ENCODE results near the gene DCC.

Gene DCC

GRCh38 chr18:52536039-52536438 lies 196.0 kb downstream of the DCC start:
- Mint-ChIP-seq H3K9me3 (peaks cover 0 to 3% of the 10 kb centered on the region in 2 donors), H3K36me3 (no peaks in the 10 kb centered on the region), H3K27ac (no peak overlapping the region), H3K4me1 (peaks cover 0 to 4% of the 10 kb centered on the region in 2 donors), H3K27me3 (no peaks in the 10 kb centered on the region), H3K4me3 (no peak overlapping the region)
- no peak for ATAC-seq (replicated peaks)
- DNase-seq = no peak

- Mint-ChIP-seq H3K4me3 (no peak overlapping the region), H3K27me3 (no peaks in the 10 kb centered on the region), H3K36me3 (no peaks in the 10 kb centered on the region), H3K27ac (no peak overlapping the region), H3K9me3 (peaks cover 0 to 3% of the 10 kb centered on the region in 2 donors), H3K4me1 (peaks cover 0 to 4% of the 10 kb centered on the region in 2 donors)
- no peak for DNase-seq
- no peak for ATAC-seq (replicated peaks)
These were observed 197.3 kb downstream of the DCC start for GRCh38 chr18:52537261-52537660.

GRCh38 chr18:52541056-52541455 lies 201.1 kb downstream of the DCC start:
- H3K9me3 Mint-ChIP-seq = peaks cover 0 to 1% of the 10 kb centered on the region in 2 donors
- ATAC-seq (replicated peaks) = no peak
- no peaks in the 10 kb centered on the region for H3K36me3 Mint-ChIP-seq
- no peak overlapping the region for H3K27ac Mint-ChIP-seq
- DNase-seq = no peak
- H3K27me3 Mint-ChIP-seq = no peaks in the 10 kb centered on the region
- H3K4me3 Mint-ChIP-seq = no peak overlapping the region
- H3K4me1 Mint-ChIP-seq = peaks cover 0 to under 1% of the 10 kb centered on the region in 2 donors

- H3K36me3 Mint-ChIP-seq = no peaks in the 10 kb centered on the region
- no peaks in the 10 kb centered on the region for H3K4me1 Mint-ChIP-seq
- H3K27ac Mint-ChIP-seq = no peak overlapping the region
- DNase-seq (no peak), ATAC-seq (replicated peaks) (no peak)
- no peaks in the 10 kb centered on the region for H3K27me3 Mint-ChIP-seq
- H3K9me3 Mint-ChIP-seq = peaks cover 0 to 1% of the 10 kb centered on the region in 2 donors
- H3K4me3 Mint-ChIP-seq = no peak overlapping the region
These were observed 204.1 kb downstream of the DCC start for GRCh38 chr18:52544086-52544485.

GRCh38 chr18:52546686-52547346 lies 206.8 kb downstream of the DCC start:
- H3K4me1 Mint-ChIP-seq = no peaks in the 10 kb centered on the region
- DNase-seq (no peak), ATAC-seq (replicated peaks) (no peak)
- peaks cover 0 to 1% of the 10 kb centered on the region in 2 donors for H3K9me3 Mint-ChIP-seq
- no peak overlapping the region for H3K27ac Mint-ChIP-seq
- no peak overlapping the region for H3K4me3 Mint-ChIP-seq
- no peaks in the 10 kb centered on the region for H3K36me3 Mint-ChIP-seq
- no peaks in the 10 kb centered on the region for H3K27me3 Mint-ChIP-seq

GRCh38 chr18:52553441-52553840 lies 213.4 kb downstream of the DCC start:
- no peaks in the 10 kb centered on the region for H3K9me3 Mint-ChIP-seq
- H3K4me1 Mint-ChIP-seq = no peaks in the 10 kb centered on the region
- no peak for ATAC-seq (replicated peaks)
- no peaks in the 10 kb centered on the region for H3K27me3 Mint-ChIP-seq
- H3K27ac Mint-ChIP-seq = no peak overlapping the region
- H3K36me3 Mint-ChIP-seq = no peaks in the 10 kb centered on the region
- H3K4me3 Mint-ChIP-seq = no peak overlapping the region
- no peak for DNase-seq

GRCh38 chr18:52554180-52554579 lies 214.2 kb downstream of the DCC start:
- ATAC-seq (replicated peaks) (no peak), DNase-seq (no peak)
- no peaks in the 10 kb centered on the region for H3K9me3 Mint-ChIP-seq
- H3K4me3 Mint-ChIP-seq = no peak overlapping the region
- H3K4me1 Mint-ChIP-seq = no peaks in the 10 kb centered on the region
- H3K36me3 Mint-ChIP-seq = no peaks in the 10 kb centered on the region
- no peak overlapping the region for H3K27ac Mint-ChIP-seq
- no peaks in the 10 kb centered on the region for H3K27me3 Mint-ChIP-seq

GRCh38 chr18:52567360-52567759 lies 227.4 kb downstream of the DCC start:
- peaks cover 0 to 1% of the 10 kb centered on the region in 2 donors for H3K9me3 Mint-ChIP-seq
- no peak overlapping the region for H3K4me3 Mint-ChIP-seq
- DNase-seq (no peak), ATAC-seq (replicated peaks) (no peak)
- no peaks in the 10 kb centered on the region for H3K4me1 Mint-ChIP-seq
- no peaks in the 10 kb centered on the region for H3K27me3 Mint-ChIP-seq
- no peak overlapping the region for H3K27ac Mint-ChIP-seq
- H3K36me3 Mint-ChIP-seq = no peaks in the 10 kb centered on the region

- Mint-ChIP-seq H3K9me3 (peaks cover 0 to 1% of the 10 kb centered on the region in 2 donors), H3K36me3 (no peaks in the 10 kb centered on the region), H3K27me3 (no peaks in the 10 kb centered on the region), H3K27ac (no peak overlapping the region), H3K4me3 (no peak overlapping the region), H3K4me1 (no peaks in the 10 kb centered on the region)
- DNase-seq (no peak), ATAC-seq (replicated peaks) (no peak)
These were observed 229.5 kb downstream of the DCC start for GRCh38 chr18:52569492-52569891.

GRCh38 chr18:52570975-52571374 lies 231.0 kb downstream of the DCC start:
- DNase-seq (no peak), ATAC-seq (replicated peaks) (no peak)
- Mint-ChIP-seq H3K4me3 (no peak overlapping the region), H3K36me3 (no peaks in the 10 kb centered on the region), H3K9me3 (peaks cover 0 to 1% of the 10 kb centered on the region in 2 donors), H3K27ac (no peak overlapping the region), H3K4me1 (no peaks in the 10 kb centered on the region), H3K27me3 (no peaks in the 10 kb centered on the region)

- H3K4me1 Mint-ChIP-seq = no peaks in the 10 kb centered on the region
- H3K9me3 Mint-ChIP-seq = peaks cover 0 to 1% of the 10 kb centered on the region in 2 donors
- no peaks in the 10 kb centered on the region for H3K36me3 Mint-ChIP-seq
- ATAC-seq (replicated peaks) (no peak), DNase-seq (no peak)
- H3K27ac Mint-ChIP-seq = no peak overlapping the region
- H3K27me3 Mint-ChIP-seq = no peaks in the 10 kb centered on the region
- H3K4me3 Mint-ChIP-seq = no peak overlapping the region
These were observed 232.3 kb downstream of the DCC start for GRCh38 chr18:52572036-52573000.

GRCh38 chr18:52577795-52578194 lies 237.8 kb downstream of the DCC start:
- Mint-ChIP-seq H3K27me3 (no peaks in the 10 kb centered on the region), H3K4me3 (no peak overlapping the region), H3K27ac (no peak overlapping the region), H3K4me1 (no peaks in the 10 kb centered on the region), H3K9me3 (no peaks in the 10 kb centered on the region), H3K36me3 (no peaks in the 10 kb centered on the region)
- DNase-seq (no peak), ATAC-seq (replicated peaks) (no peak)

GRCh38 chr18:52582061-52582460 lies 242.1 kb downstream of the DCC start:
- DNase-seq (no peak), ATAC-seq (replicated peaks) (no peak)
- no peaks in the 10 kb centered on the region for H3K36me3 Mint-ChIP-seq
- H3K27ac Mint-ChIP-seq = no peak overlapping the region
- H3K4me3 Mint-ChIP-seq = no peak overlapping the region
- no peaks in the 10 kb centered on the region for H3K27me3 Mint-ChIP-seq
- no peaks in the 10 kb centered on the region for H3K4me1 Mint-ChIP-seq
- no peaks in the 10 kb centered on the region for H3K9me3 Mint-ChIP-seq

- H3K4me3 Mint-ChIP-seq = no peak overlapping the region
- H3K27ac Mint-ChIP-seq = no peak overlapping the region
- no peaks in the 10 kb centered on the region for H3K4me1 Mint-ChIP-seq
- no peaks in the 10 kb centered on the region for H3K27me3 Mint-ChIP-seq
- ATAC-seq (replicated peaks) = no peak
- no peak for DNase-seq
- no peaks in the 10 kb centered on the region for H3K36me3 Mint-ChIP-seq
- no peaks in the 10 kb centered on the region for H3K9me3 Mint-ChIP-seq
These were observed 242.5 kb downstream of the DCC start for GRCh38 chr18:52582516-52582915.

- no peaks in the 10 kb centered on the region for H3K27me3 Mint-ChIP-seq
- ATAC-seq (replicated peaks) (no peak), DNase-seq (no peak)
- no peaks in the 10 kb centered on the region for H3K36me3 Mint-ChIP-seq
- no peaks in the 10 kb centered on the region for H3K4me1 Mint-ChIP-seq
- H3K27ac Mint-ChIP-seq = no peak overlapping the region
- H3K9me3 Mint-ChIP-seq = no peaks in the 10 kb centered on the region
- H3K4me3 Mint-ChIP-seq = no peak overlapping the region
These were observed 248.9 kb downstream of the DCC start for GRCh38 chr18:52588931-52589330.

Measured in stimulated activated naive B cell treated with anti-CD40 and anti-IgM and Interleukin-4, amounts not matched to agents 10 μg/mL and 1 μg/mL and 100 μg/mL, for 72 hours (primary cell).